HEK293T (cell line): ENCODE data around the gene SULT1A1.
"Not testable (repeated sequence)": the region's sequence is repeated elsewhere in the genome, so short reads cannot be mapped to it uniquely, and the experiment has no call there.

Source experiments
- FOXM1 ChIP-seq: fragments of 450-650 bp; IDR thresholded peaks from 2 replicates; pipeline ENCODE4 v1.6.1; 2017; ENCODE audit warnings: mild to moderate bottlenecking, borderline replicate concordance
- L3MBTL2 ChIP-seq: fragments of 450-650 bp; conservative IDR thresholded peaks from 2 replicates; pipeline ENCODE4 v1.6.1; 2016; ENCODE audit warnings: mild to moderate bottlenecking
- NFRKB ChIP-seq: fragments of 450-650 bp; IDR thresholded peaks from 2 replicates; pipeline ENCODE4 v1.6.1; 2016; ENCODE audit warnings: mild to moderate bottlenecking, moderate library complexity
- SP1 ChIP-seq: fragments of 450-650 bp; IDR thresholded peaks from 2 replicates; pipeline ENCODE4 v1.6.1; 2017
- TARDBP ChIP-seq: fragments of 450-650 bp; IDR thresholded peaks from 2 replicates; pipeline ENCODE4 v1.6.1; 2016

DNA sequence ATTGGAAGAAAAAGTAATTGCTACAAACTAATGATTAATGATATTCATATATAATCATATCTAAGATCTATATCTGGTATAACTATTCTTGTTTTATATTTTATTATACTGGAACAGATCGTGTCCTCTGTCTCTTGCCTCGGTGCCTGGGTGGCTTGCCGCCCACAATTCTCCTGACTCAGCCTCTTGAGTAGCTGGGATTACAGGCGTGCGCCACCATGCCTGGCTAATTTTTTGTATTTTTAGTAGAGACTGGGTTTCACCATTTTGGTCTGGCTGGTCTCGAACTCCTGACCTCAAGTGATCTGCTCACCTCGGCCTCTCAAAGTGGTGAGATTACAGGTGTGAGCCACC lies 6.4 kb upstream of the SULT1A1 start:
- not testable (repeated sequence) for TF ChIP-seq NFRKB, SP1, L3MBTL2, TARDBP, FOXM1
